HepG2 (cell line): ENCODE data around the gene SEC14L6. TPM values are rescaled to one million over a fixed set of nuclear protein-coding genes. Genes with fewer than 3 reads are reported as not detected.
A peak's percentile ranks its signal among the peaks of the same experiment; 100 is the strongest.

ENCODE experiments used
- ARID5B ChIP-seq: IDR thresholded peaks from 2 replicates; pipeline ENCODE4 v1.4.0; 2020; ENCODE audit warnings: mild to moderate bottlenecking, missing genetic modification reagents
- ATF7 ChIP-seq, 2 experiments: fragments of 450-650 bp in 1 of 2; sonication (generic) in 1 of 2; formaldehyde crosslinking in 1 of 2; IDR thresholded peaks; 2 replicates each; pipeline versions ENCODE4 v1.4.0 to v1.6.1; 2016 to 2020; ENCODE audit warnings: antibody characterized with exemption in 1 of 2, mild to moderate bottlenecking in 1 of 2, missing genetic modification reagents in 1 of 2
- BORCS8-MEF2B ChIP-seq: sonication (generic); formaldehyde crosslinking; IDR thresholded peaks from 2 replicates; pipeline ENCODE4 v1.8.0; 2022; ENCODE audit warnings: mild to moderate bottlenecking, missing genetic modification reagents
- DNMT1 ChIP-seq: sonication (generic); formaldehyde crosslinking; IDR thresholded peaks from 2 replicates; pipeline ENCODE4 v1.5.1; 2020; ENCODE audit warnings: mild to moderate bottlenecking, missing genetic modification reagents
- KDM5B ChIP-seq: sonication (generic); formaldehyde crosslinking; IDR thresholded peaks from 2 replicates; pipeline ENCODE4 v1.4.0; 2020; ENCODE audit warnings: missing genetic modification reagents, mild to moderate bottlenecking, borderline replicate concordance
- MED13 ChIP-seq: sonication (generic); formaldehyde crosslinking; IDR thresholded peaks from 2 replicates; pipeline ENCODE4 v1.5.0; 2020; ENCODE audit warnings: missing genetic modification reagents
- RBM39 ChIP-seq: fragments of 200-400 bp; formaldehyde crosslinking; IDR thresholded peaks from one replicate; pipeline ENCODE4 v1.6.1; 2018; ENCODE audit warnings: antibody characterized with exemption, mild to moderate bottlenecking, low read depth, low read length; ENCODE audit not compliant: poor library complexity, severe bottlenecking
- SOX5 ChIP-seq: IDR thresholded peaks from 2 replicates; pipeline ENCODE4 v1.6.1; 2016; ENCODE audit warnings: borderline replicate concordance
- STAT6 ChIP-seq: sonication (generic); formaldehyde crosslinking; IDR thresholded peaks from 2 replicates; pipeline ENCODE4 v1.4.0; 2020; ENCODE audit warnings: missing genetic modification reagents, mild to moderate bottlenecking, borderline replicate concordance
- ZFY ChIP-seq: sonication (generic); formaldehyde crosslinking; IDR thresholded peaks from 2 replicates; pipeline ENCODE4 v1.4.0; 2020; ENCODE audit warnings: missing genetic modification reagents
- ZNF264 ChIP-seq: sonication (generic); formaldehyde crosslinking; IDR thresholded peaks from 2 replicates; pipeline ENCODE4 v1.4.0; 2020; ENCODE audit warnings: missing genetic modification reagents
- ZNF720 ChIP-seq: sonication (generic); formaldehyde crosslinking; IDR thresholded peaks from 2 replicates; pipeline ENCODE4 v1.4.0; 2020; ENCODE audit warnings: missing genetic modification reagents
- polyA plus RNA-seq, 8 experiments: library from polyadenylated mRNA; depleted of rRNA in 3 of 8; stranded (reverse) in 7 of 8; unstranded in 1 of 8; fragments of >200 nt; fragmentation: Illumina TruSeq in 4 of 8; extraction: Trizol in 4 of 8; gene quantifications; 2 replicates each; pipeline versions ENCODE4 v1.2.1 to v1.2.3, GENCODE V29; 2011 to 2016; ENCODE audit warnings: low read depth in 4 of 8, missing spikeins in 1 of 8, mixed read lengths in 1 of 8; ENCODE audit not compliant: insufficient read depth in 1 of 8
- total RNA-seq, 5 experiments: library from RNA; depleted of rRNA; stranded (reverse); fragments of >200 nt; fragmentation: Illumina TruSeq; extraction: Trizol; gene quantifications; 2 replicates each; pipeline ENCODE4 v1.2.3, GENCODE V29; 2016; ENCODE audit warnings: low read depth in 1 of 5
- TF ChIP-seq, protein P1 (sequence below): sonication (generic); formaldehyde crosslinking; IDR thresholded peaks from 2 replicates; pipeline ENCODE4 v1.4.0; 2020; ENCODE audit warnings: missing genetic modification reagents, borderline replicate concordance
- TF ChIP-seq, protein P2 (sequence below): sonication (generic); formaldehyde crosslinking; IDR thresholded peaks from 2 replicates; pipeline ENCODE4 v1.5.1; 2020; ENCODE audit warnings: mild to moderate bottlenecking, missing genetic modification reagents, moderate library complexity
- TF ChIP-seq, protein P3 (sequence below), 2 experiments: fragments of 450-650 bp in 1 of 2; sonication (generic) in 1 of 2; formaldehyde crosslinking; IDR thresholded peaks; 2 replicates each; pipeline versions ENCODE4 v1.5.0 to v1.8.0; 2020 to 2022; ENCODE audit warnings: mild to moderate bottlenecking in 1 of 2, missing genetic modification reagents in 1 of 2

The SEC14L6 gene
- total and polyA plus RNA-seq, 2 of the 13 experiments (the other 11 are each of a cell fraction or from before 2014, with no cell fraction given) = 0.09 to 9.3 TPM

- TF ChIP-seq, protein P1, sequence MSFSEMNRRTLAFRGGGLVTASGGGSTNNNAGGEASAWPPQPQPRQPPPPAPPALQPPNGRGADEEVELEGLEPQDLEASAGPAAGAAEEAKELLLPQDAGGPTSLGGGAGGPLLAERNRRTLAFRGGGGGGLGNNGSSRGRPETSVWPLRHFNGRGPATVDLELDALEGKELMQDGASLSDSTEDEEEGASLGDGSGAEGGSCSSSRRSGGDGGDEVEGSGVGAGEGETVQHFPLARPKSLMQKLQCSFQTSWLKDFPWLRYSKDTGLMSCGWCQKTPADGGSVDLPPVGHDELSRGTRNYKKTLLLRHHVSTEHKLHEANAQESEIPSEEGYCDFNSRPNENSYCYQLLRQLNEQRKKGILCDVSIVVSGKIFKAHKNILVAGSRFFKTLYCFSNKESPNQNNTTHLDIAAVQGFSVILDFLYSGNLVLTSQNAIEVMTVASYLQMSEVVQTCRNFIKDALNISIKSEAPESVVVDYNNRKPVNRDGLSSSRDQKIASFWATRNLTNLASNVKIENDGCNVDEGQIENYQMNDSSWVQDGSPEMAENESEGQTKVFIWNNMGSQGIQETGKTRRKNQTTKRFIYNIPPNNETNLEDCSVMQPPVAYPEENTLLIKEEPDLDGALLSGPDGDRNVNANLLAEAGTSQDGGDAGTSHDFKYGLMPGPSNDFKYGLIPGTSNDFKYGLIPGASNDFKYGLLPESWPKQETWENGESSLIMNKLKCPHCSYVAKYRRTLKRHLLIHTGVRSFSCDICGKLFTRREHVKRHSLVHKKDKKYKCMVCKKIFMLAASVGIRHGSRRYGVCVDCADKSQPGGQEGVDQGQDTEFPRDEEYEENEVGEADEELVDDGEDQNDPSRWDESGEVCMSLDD = no peak
- TF ChIP-seq ZNF720 (CRISPR knock-in tag) (no peak), ZNF264 (CRISPR knock-in tag) (no peak), DNMT1 (CRISPR knock-in tag) (no peak), SOX5 (peak; percentile 52; the same call in 1 of the 2 replicates), STAT6 (CRISPR knock-in tag) (no peak), ARID5B (CRISPR knock-in tag) (no peak), MED13 (CRISPR knock-in tag) (no peak), ATF7 (IDR thresholded peaks at IDR 0.05) (no peak), ATF7 (CRISPR knock-in tag; IDR thresholded peaks at IDR 0.05) (no peak), ZFY (CRISPR knock-in tag) (no peak), RBM39 (no peak), KDM5B (peak; percentile 42; the same call in 1 of the 2 replicates), BORCS8-MEF2B (CRISPR knock-in tag) (no peak)
- TF ChIP-seq, protein P2, sequence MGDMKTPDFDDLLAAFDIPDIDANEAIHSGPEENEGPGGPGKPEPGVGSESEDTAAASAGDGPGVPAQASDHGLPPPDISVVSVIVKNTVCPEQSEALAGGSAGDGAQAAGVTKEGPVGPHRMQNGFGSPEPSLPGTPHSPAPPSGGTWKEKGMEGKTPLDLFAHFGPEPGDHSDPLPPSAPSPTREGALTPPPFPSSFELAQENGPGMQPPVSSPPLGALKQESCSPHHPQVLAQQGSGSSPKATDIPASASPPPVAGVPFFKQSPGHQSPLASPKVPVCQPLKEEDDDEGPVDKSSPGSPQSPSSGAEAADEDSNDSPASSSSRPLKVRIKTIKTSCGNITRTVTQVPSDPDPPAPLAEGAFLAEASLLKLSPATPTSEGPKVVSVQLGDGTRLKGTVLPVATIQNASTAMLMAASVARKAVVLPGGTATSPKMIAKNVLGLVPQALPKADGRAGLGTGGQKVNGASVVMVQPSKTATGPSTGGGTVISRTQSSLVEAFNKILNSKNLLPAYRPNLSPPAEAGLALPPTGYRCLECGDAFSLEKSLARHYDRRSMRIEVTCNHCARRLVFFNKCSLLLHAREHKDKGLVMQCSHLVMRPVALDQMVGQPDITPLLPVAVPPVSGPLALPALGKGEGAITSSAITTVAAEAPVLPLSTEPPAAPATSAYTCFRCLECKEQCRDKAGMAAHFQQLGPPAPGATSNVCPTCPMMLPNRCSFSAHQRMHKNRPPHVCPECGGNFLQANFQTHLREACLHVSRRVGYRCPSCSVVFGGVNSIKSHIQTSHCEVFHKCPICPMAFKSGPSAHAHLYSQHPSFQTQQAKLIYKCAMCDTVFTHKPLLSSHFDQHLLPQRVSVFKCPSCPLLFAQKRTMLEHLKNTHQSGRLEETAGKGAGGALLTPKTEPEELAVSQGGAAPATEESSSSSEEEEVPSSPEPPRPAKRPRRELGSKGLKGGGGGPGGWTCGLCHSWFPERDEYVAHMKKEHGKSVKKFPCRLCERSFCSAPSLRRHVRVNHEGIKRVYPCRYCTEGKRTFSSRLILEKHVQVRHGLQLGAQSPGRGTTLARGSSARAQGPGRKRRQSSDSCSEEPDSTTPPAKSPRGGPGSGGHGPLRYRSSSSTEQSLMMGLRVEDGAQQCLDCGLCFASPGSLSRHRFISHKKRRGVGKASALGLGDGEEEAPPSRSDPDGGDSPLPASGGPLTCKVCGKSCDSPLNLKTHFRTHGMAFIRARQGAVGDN = peak; percentile 52
- TF ChIP-seq, protein P3, sequence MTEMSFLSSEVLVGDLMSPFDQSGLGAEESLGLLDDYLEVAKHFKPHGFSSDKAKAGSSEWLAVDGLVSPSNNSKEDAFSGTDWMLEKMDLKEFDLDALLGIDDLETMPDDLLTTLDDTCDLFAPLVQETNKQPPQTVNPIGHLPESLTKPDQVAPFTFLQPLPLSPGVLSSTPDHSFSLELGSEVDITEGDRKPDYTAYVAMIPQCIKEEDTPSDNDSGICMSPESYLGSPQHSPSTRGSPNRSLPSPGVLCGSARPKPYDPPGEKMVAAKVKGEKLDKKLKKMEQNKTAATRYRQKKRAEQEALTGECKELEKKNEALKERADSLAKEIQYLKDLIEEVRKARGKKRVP (CRISPR knock-in tag; IDR thresholded peaks at IDR 0.05) = no peak
Observed at GRCh38 chr22:30547188-30547587, 647 bp upstream of the SEC14L6 start (continued).
